GM23338 (cell line): Measurements from ENCODE around the gene PCDH12. TPM values are rescaled to one million over a fixed set of nuclear protein-coding genes. Genes with fewer than 3 reads are reported as not detected.
A peak's percentile ranks its signal among the peaks of the same experiment; 100 is the strongest.

Experiments
- ATAC-seq: fragments of 200-7000 bp; cut with Tn5 transposase; 3 replicates; pipeline ENCODE4 v1.9.1; 2020
- DNase-seq: peaks from one replicate; pipeline ENCODE4 v3.0.0-alpha.2; 2015; ENCODE audit warnings: low spot score
- H2AFZ ChIP-seq: fragments of 200-600 bp; sonication (generic); 2 replicates; pipeline ENCODE4 v1.8.0; 2016; ENCODE audit warnings: antibody characterized with exemption, mild to moderate bottlenecking, moderate library complexity
- H3F3A ChIP-seq: fragments of 200-600 bp; sonication (generic); replicated peaks from 2 replicates; pipeline ENCODE4 v1.8.0; 2017; ENCODE audit warnings: antibody characterized with exemption, mixed run types, low read depth
- H3K27ac ChIP-seq: fragments of 200-600 bp; sonication (generic); 2 replicates; pipeline ENCODE4 v1.6.1; 2016; ENCODE audit warnings: low read depth
- H3K27me3 ChIP-seq: fragments of 200-600 bp; sonication (generic); 2 replicates; pipeline ENCODE4 v1.8.0; 2016; ENCODE audit warnings: mild to moderate bottlenecking, mixed run types, moderate library complexity; ENCODE audit not compliant: insufficient read depth
- H3K36me3 ChIP-seq: fragments of 200-600 bp; sonication (generic); 2 replicates; pipeline ENCODE4 v1.8.0; 2016; ENCODE audit warnings: mild to moderate bottlenecking; ENCODE audit not compliant: insufficient read depth
- H3K4me1 ChIP-seq: fragments of 200-600 bp; sonication (generic); 2 replicates; pipeline ENCODE4 v1.8.0; 2016; ENCODE audit warnings: mild to moderate bottlenecking, moderate library complexity; ENCODE audit not compliant: insufficient read depth
- H3K4me2 ChIP-seq: fragments of 200-600 bp; sonication (generic); 2 replicates; pipeline ENCODE4 v1.7.1; 2017; ENCODE audit warnings: mixed run types
- H3K4me3 ChIP-seq: fragments of 200-600 bp; sonication (generic); 2 replicates; pipeline ENCODE4 v1.6.1; 2016; ENCODE audit warnings: mixed run types
- H3K79me2 ChIP-seq: fragments of 200-600 bp; sonication (generic); replicated peaks from 2 replicates; pipeline ENCODE4 v1.8.0; 2017; ENCODE audit warnings: mild to moderate bottlenecking; ENCODE audit not compliant: insufficient read depth
- H3K9me2 ChIP-seq: fragments of 200-600 bp; sonication (generic); 2 replicates; pipeline ENCODE4 v1.8.0; 2017; ENCODE audit not compliant: insufficient read depth
- H4K20me1 ChIP-seq: fragments of 200-600 bp; sonication (generic); replicated peaks from 2 replicates; pipeline ENCODE4 v1.8.0; 2017; ENCODE audit warnings: mild to moderate bottlenecking; ENCODE audit not compliant: insufficient read depth
- H3K27ac Mint-ChIP-seq: 2 replicates; pipeline ENCODE4 v1.8.0; 2020; ENCODE audit warnings: inconsistent platforms, mild to moderate bottlenecking, moderate library complexity, mixed read lengths
- H3K27me3 Mint-ChIP-seq: 3 replicates; pipeline ENCODE4 v1.8.0; 2022; ENCODE audit warnings: low read depth, mild to moderate bottlenecking, moderate library complexity, mixed read lengths, inconsistent platforms; ENCODE audit not compliant: insufficient read depth, poor library complexity
- H3K36me3 Mint-ChIP-seq: 3 replicates; pipeline ENCODE4 v1.8.0; 2021; ENCODE audit warnings: low read depth, mild to moderate bottlenecking, inconsistent platforms, moderate library complexity, mixed read lengths
- H3K4me1 Mint-ChIP-seq: 3 replicates; pipeline ENCODE4 v1.8.0; 2020; ENCODE audit warnings: mild to moderate bottlenecking, inconsistent platforms, mixed read lengths
- H3K4me3 Mint-ChIP-seq: 3 replicates; pipeline ENCODE4 v1.8.0; 2021; ENCODE audit warnings: moderate library complexity, mild to moderate bottlenecking, inconsistent platforms, mixed read lengths
- H3K9me3 Mint-ChIP-seq: 3 replicates; pipeline ENCODE4 v1.8.0; 2020; ENCODE audit warnings: moderate library complexity, mild to moderate bottlenecking, inconsistent platforms, mixed read lengths
- CREB1 ChIP-seq: fragments of 250-450 bp; sonication (Bioruptor Pico); IDR thresholded peaks from 2 replicates; pipeline ENCODE4 v1.5.0; 2020; ENCODE audit warnings: low read depth, mild to moderate bottlenecking, moderate library complexity
- EZH2phosphoT487 ChIP-seq: fragments of 200-600 bp; sonication (generic); IDR thresholded peaks from one replicate; pipeline ENCODE4 v1.8.1; 2018; ENCODE audit warnings: antibody characterized with exemption; ENCODE audit not compliant: unreplicated experiment
- JUNB ChIP-seq: IDR thresholded peaks from one replicate; pipeline ENCODE4 v1.6.1; 2016; ENCODE audit warnings: antibody characterized with exemption; ENCODE audit not compliant: unreplicated experiment
- NANOG ChIP-seq: IDR thresholded peaks from 2 replicates; pipeline ENCODE4 v1.6.1; 2016; ENCODE audit warnings: antibody characterized with exemption, borderline replicate concordance
- POLR2AphosphoS5 ChIP-seq: IDR thresholded peaks from 2 replicates; pipeline ENCODE4 v1.6.1; 2016; ENCODE audit warnings: antibody characterized with exemption, low read depth
- STAT1 ChIP-seq: IDR thresholded peaks from one replicate; pipeline ENCODE4 v1.6.1; 2016; ENCODE audit warnings: antibody characterized with exemption; ENCODE audit not compliant: unreplicated experiment
- ZNF114 ChIP-seq: fragments of 250-450 bp; sonication (Bioruptor Pico); IDR thresholded peaks from 2 replicates; pipeline ENCODE4 v1.5.0; 2020; ENCODE audit warnings: mild to moderate bottlenecking, moderate library complexity
- ZNF462 ChIP-seq: fragments of 250-450 bp; sonication (Bioruptor Pico); IDR thresholded peaks from 2 replicates; pipeline ENCODE4 v1.5.0; 2020; ENCODE audit warnings: mild to moderate bottlenecking, moderate library complexity
- polyA plus RNA-seq: library from polyadenylated mRNA; unstranded; fragments of >200 nt; fragmentation: Nextera tagmentation; extraction: Ambion mirVana; gene quantifications from 2 replicates; pipeline ENCODE4 v1.2.1, GENCODE V29; 2016
- total RNA-seq: library from RNA; depleted of rRNA; stranded (reverse); fragments of >200 nt; shearing (Covaris generic); gene quantifications from 2 replicates; pipeline ENCODE4 v1.2.3, GENCODE V29; 2014
- TF ChIP-seq, protein P1 (sequence below): IDR thresholded peaks from 2 replicates; pipeline ENCODE4 v1.6.1; 2016; ENCODE audit warnings: antibody characterized with exemption

The PCDH12 gene
- total and polyA plus RNA-seq, 2 experiments from 2014 or later, result 0.14 to 0.29 TPM

- no peaks in the 10 kb centered on the region for H3K36me3 ChIP-seq
- H3K4me3 ChIP-seq, result no peak overlapping the region
- peak overlapping the region; percentile 59; the same call in 1 of the 2 replicates for H2AFZ ChIP-seq
- H3K27ac ChIP-seq, result no peak overlapping the region
- H3K4me2 ChIP-seq, result peak overlapping the region; percentile 64; the same call in 1 of the 2 replicates
- Mint-ChIP-seq H3K4me1 (peaks cover 26% of the 10 kb centered on the region), H3K36me3 (0 out of 3 replicates have a peak, but pooled peaks cover 1% of the 10 kb centered on the region), H3K27ac (0 out of 2 replicates have a peak overlapping the region, but pooled peaks have one; percentile 38), H3K27me3 (peaks cover 6% of the 10 kb centered on the region), H3K9me3 (no peaks in the 10 kb centered on the region), H3K4me3 (no peak overlapping the region)
- H4K20me1 ChIP-seq, result no peaks in the 10 kb centered on the region
- H3K4me1 ChIP-seq, result peaks cover 12% of the 10 kb centered on the region; the same call in 1 of the 2 replicates
- DNase-seq (peak; percentile 54), ATAC-seq (peak; percentile 81)
- H3K79me2 ChIP-seq, result no peaks in the 10 kb centered on the region
- no peaks in the 10 kb centered on the region for H3K9me2 ChIP-seq
- peaks cover 4% of the 10 kb centered on the region; the same call in 1 of the 2 replicates for H3F3A ChIP-seq
- H3K27me3 ChIP-seq, result no peaks in the 10 kb centered on the region
- TF ChIP-seq ZNF462 (CRISPR knock-in tag) (no peak), ZNF114 (CRISPR knock-in tag) (no peak), CREB1 (no peak), NANOG (no peak)
Observed at GRCh38 chr5:141945511-141946051, 12.4 kb downstream of the PCDH12 start.

- H3K4me1 ChIP-seq, result peaks cover 12% of the 10 kb centered on the region; the same call in 1 of the 2 replicates
- peaks cover 12% of the 10 kb centered on the region; the same call in 2 of the 3 replicates for H3K36me3 Mint-ChIP-seq
- no peaks in the 10 kb centered on the region for H3K9me2 ChIP-seq
- ATAC-seq (no peak), DNase-seq (no peak)
- no peaks in the 10 kb centered on the region for H3K27me3 ChIP-seq
- no peak overlapping the region for H2AFZ ChIP-seq
- H3K27ac Mint-ChIP-seq, result no peak overlapping the region
- no peak overlapping the region for H3K4me3 Mint-ChIP-seq
- H3K9me3 Mint-ChIP-seq, result no peaks in the 10 kb centered on the region
- no peak overlapping the region for H3K27ac ChIP-seq
- H3K36me3 ChIP-seq, result 0 out of 2 replicates have a peak, but pooled peaks cover 5% of the 10 kb centered on the region
- H3K79me2 ChIP-seq, result no peaks in the 10 kb centered on the region
- no peaks in the 10 kb centered on the region for H4K20me1 ChIP-seq
- no peak overlapping the region for H3K4me2 ChIP-seq
- H3F3A ChIP-seq, result peaks cover 10% of the 10 kb centered on the region; the same call in 1 of the 2 replicates
- peaks cover 26% of the 10 kb centered on the region for H3K4me1 Mint-ChIP-seq
- H3K4me3 ChIP-seq, result no peak overlapping the region
- peaks cover 6% of the 10 kb centered on the region for H3K27me3 Mint-ChIP-seq
- TF ChIP-seq CREB1 (no peak), EZH2phosphoT487 (no peak), ZNF114 (CRISPR knock-in tag) (no peak), JUNB (no peak), STAT1 (no peak), POLR2AphosphoS5 (no peak)
- TF ChIP-seq, protein P1, sequence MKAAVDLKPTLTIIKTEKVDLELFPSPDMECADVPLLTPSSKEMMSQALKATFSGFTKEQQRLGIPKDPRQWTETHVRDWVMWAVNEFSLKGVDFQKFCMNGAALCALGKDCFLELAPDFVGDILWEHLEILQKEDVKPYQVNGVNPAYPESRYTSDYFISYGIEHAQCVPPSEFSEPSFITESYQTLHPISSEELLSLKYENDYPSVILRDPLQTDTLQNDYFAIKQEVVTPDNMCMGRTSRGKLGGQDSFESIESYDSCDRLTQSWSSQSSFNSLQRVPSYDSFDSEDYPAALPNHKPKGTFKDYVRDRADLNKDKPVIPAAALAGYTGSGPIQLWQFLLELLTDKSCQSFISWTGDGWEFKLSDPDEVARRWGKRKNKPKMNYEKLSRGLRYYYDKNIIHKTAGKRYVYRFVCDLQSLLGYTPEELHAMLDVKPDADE, result no peak
Observed at GRCh38 chr5:141944076-141944475, 13.9 kb downstream of the PCDH12 start.
